Measurements from ENCODE around the gene CRIP3.
A peak's percentile ranks its signal among the peaks of the same experiment; 100 is the strongest.

DNA sequence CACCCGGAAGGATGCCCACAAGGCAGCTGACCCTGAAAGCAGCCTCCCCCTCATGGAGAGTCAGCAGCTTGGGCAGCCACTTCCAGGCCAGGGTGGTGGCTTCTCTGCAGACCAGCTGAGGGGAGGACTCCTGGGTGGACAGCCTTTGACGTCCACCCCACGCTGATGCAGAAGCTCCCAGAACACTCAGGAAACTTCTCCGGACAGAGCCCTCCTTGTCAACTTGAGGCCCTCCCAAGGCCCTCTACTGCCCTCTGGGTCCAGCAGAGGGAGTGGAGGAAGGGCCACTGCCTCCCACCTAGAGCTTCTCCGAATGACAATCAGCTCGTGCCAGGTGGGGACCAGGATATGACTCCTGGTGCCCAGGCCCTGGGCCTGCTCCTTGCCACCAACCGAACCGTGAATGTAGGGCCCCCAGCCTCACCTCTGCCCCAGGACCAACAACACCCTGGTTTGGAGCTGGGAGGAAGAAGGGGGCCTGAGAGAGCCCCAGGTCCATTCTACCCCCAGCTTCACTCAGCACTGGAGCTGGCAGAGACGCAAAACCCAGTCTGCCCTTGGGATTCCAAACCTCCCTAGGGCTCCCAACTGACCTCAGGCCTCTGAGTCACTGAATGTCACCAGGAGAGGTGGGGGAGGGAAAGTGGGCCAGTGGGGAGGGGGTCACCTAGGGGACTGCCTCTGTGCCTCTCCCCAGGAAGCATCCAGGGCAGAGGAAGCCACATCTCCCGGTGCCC, 21.5 kb downstream of the CRIP3 start:
- TF ChIP-seq, protein P1, sequence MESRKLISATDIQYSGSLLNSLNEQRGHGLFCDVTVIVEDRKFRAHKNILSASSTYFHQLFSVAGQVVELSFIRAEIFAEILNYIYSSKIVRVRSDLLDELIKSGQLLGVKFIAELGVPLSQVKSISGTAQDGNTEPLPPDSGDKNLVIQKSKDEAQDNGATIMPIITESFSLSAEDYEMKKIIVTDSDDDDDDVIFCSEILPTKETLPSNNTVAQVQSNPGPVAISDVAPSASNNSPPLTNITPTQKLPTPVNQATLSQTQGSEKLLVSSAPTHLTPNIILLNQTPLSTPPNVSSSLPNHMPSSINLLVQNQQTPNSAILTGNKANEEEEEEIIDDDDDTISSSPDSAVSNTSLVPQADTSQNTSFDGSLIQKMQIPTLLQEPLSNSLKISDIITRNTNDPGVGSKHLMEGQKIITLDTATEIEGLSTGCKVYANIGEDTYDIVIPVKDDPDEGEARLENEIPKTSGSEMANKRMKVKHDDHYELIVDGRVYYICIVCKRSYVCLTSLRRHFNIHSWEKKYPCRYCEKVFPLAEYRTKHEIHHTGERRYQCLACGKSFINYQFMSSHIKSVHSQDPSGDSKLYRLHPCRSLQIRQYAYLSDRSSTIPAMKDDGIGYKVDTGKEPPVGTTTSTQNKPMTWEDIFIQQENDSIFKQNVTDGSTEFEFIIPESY (IDR thresholded peaks at IDR 0.05), result no peak
- TF ChIP-seq CTCF (IDR thresholded peaks at IDR 0.05; ENCODE audit: low read depth, low read length, missing input control) (peak; percentile 17), RAD21 (IDR thresholded peaks at IDR 0.05) (peak in 1 of 2 donors; percentile 61), YY1 (IDR thresholded peaks at IDR 0.05) (no peak), TAF1 (conservative IDR thresholded peaks at IDR 0.05) (no peak), MAX (IDR thresholded peaks at IDR 0.05) (no peak), SP1 (IDR thresholded peaks at IDR 0.05) (no peak)
